K562 (cell line): ENCODE measurements around the gene ANAPC5. TPM values are rescaled to one million over a fixed set of nuclear protein-coding genes. Genes with fewer than 3 reads are reported as not detected.

ENCODE experiments used
- ADNP ChIP-seq: fragments of 200-800 bp; sonication (Bioruptor generic); IDR thresholded peaks from 2 replicates; pipeline ENCODE4 v1.6.1; 2016; ENCODE audit warnings: missing genetic modification characterization, missing compliant biosample characterization
- ARHGAP35 ChIP-seq: fragments of 450-650 bp; IDR thresholded peaks from 2 replicates; pipeline ENCODE4 v1.6.1; 2018; ENCODE audit not compliant: partially characterized antibody
- ATF7 ChIP-seq: fragments of 450-650 bp; IDR thresholded peaks from 2 replicates; pipeline ENCODE4 v1.7.1; 2014; ENCODE audit warnings: mild to moderate bottlenecking, moderate library complexity
- BMI1 ChIP-seq: fragments of 150-350 bp; IDR thresholded peaks from 2 replicates; pipeline ENCODE4 v1.6.1; 2014; ENCODE audit warnings: low read length
- DNMT1 ChIP-seq: fragments of 450-650 bp; IDR thresholded peaks from 2 replicates; pipeline ENCODE4 v1.6.1; 2016; ENCODE audit warnings: antibody characterized with exemption, mild to moderate bottlenecking
- E2F3 ChIP-seq: fragments of 250-450 bp; sonication (Bioruptor Pico); IDR thresholded peaks from 2 replicates; pipeline ENCODE4 v1.4.0; 2020; ENCODE audit warnings: mild to moderate bottlenecking
- FUS ChIP-seq: fragments of 200-400 bp; formaldehyde crosslinking; optimal IDR thresholded peaks from 2 replicates; pipeline ENCODE3; 2017; ENCODE audit warnings: low read depth, low read length
- MCM2 ChIP-seq: fragments of 450-650 bp; IDR thresholded peaks from 2 replicates; pipeline ENCODE4 v1.6.1; 2017; ENCODE audit warnings: low read depth, mild to moderate bottlenecking
- NCOA4 ChIP-seq: fragments of 450-650 bp; IDR thresholded peaks from 2 replicates; pipeline ENCODE4 v1.6.1; 2018; ENCODE audit warnings: mild to moderate bottlenecking; ENCODE audit not compliant: partially characterized antibody
- OTX1 ChIP-seq: fragments of 450-650 bp; formaldehyde crosslinking; IDR thresholded peaks from 2 replicates; pipeline ENCODE4 v1.4.0; 2022; ENCODE audit warnings: mild to moderate bottlenecking
- RBM14 ChIP-seq: fragments of 200-400 bp; formaldehyde crosslinking; IDR thresholded peaks from 2 replicates; pipeline ENCODE4 v1.6.1; 2018; ENCODE audit warnings: low read depth, mild to moderate bottlenecking, low read length, moderate library complexity, borderline replicate concordance; ENCODE audit not compliant: insufficient read depth
- SMC3 ChIP-seq: conservative IDR thresholded peaks from 2 replicates; pipeline ENCODE4 v1.6.1; 2011; ENCODE audit warnings: low read depth, low read length, improper control_type of control experiment; ENCODE audit not compliant: insufficient read depth
- SOX6 ChIP-seq: fragments of 450-650 bp; IDR thresholded peaks from 2 replicates; pipeline ENCODE4 v1.6.1; 2014; ENCODE audit warnings: mild to moderate bottlenecking
- ZNF274 ChIP-seq: IDR thresholded peaks from 2 replicates; pipeline ENCODE4 v1.6.1; 2011; ENCODE audit warnings: low read depth, mild to moderate bottlenecking, low read length, moderate library complexity, borderline replicate concordance
- ZNF696 ChIP-seq: fragments of 250-450 bp; sonication (Bioruptor Pico); conservative IDR thresholded peaks from 2 replicates; pipeline ENCODE4 v1.4.0; 2020; ENCODE audit warnings: mild to moderate bottlenecking, moderate library complexity
- ZZZ3 ChIP-seq: fragments of 450-650 bp; IDR thresholded peaks from 2 replicates; pipeline ENCODE4 v1.6.1; 2016; ENCODE audit warnings: antibody characterized with exemption, mild to moderate bottlenecking, moderate library complexity
- polyA plus RNA-seq, 8 experiments: library from polyadenylated mRNA; depleted of rRNA in 4 of 8; stranded (reverse) in 5 of 8; unstranded in 3 of 8; fragments of >200 nt; fragmentation: Nextera tagmentation in 2 of 8; fragmentation: Illumina TruSeq in 1 of 8; extraction: Ambion mirVana in 2 of 8; extraction: Trizol in 1 of 8; gene quantifications; 2 replicates each; pipeline versions ENCODE4 v1.2.1 to v1.2.3, GENCODE V29; 2011 to 2014; ENCODE audit warnings: inconsistent platforms in 1 of 8, missing spikeins in 1 of 8
- total RNA-seq, 7 experiments: library from RNA; depleted of rRNA in 6 of 7; stranded (reverse); fragments of >200 nt in 6 of 7; fragmentation: Illumina TruSeq in 2 of 7; extraction: Trizol in 2 of 7; gene quantifications; 2 replicates each; pipeline versions ENCODE4 v1.2.1 to v1.2.3, GENCODE V29; 2011 to 2021; ENCODE audit warnings: low replicate concordance in 1 of 7
- TF ChIP-seq, protein P1 (sequence below): sonication (generic); IDR thresholded peaks from 2 replicates; pipeline ENCODE4 v1.6.1; 2016
- TF ChIP-seq, protein P2 (sequence below), 2 experiments: fragments of 450-650 bp; formaldehyde crosslinking in 1 of 2; IDR thresholded peaks; 2 replicates each; pipeline versions ENCODE4 v1.4.0 to v1.6.1; 2014 to 2020; ENCODE audit warnings: mild to moderate bottlenecking in 2 of 2, borderline replicate concordance in 1 of 2, low read depth in 1 of 2
- TF ChIP-seq, protein P3 (sequence below): conservative IDR thresholded peaks from 2 replicates; pipeline ENCODE4 v1.6.1; 2011; ENCODE audit warnings: low read depth, mild to moderate bottlenecking, low read length; ENCODE audit not compliant: control insufficient read depth

The ANAPC5 gene
- total and polyA plus RNA-seq, 9 of the 15 experiments (the other 6 are each of a cell fraction or from before 2014, with no cell fraction given), result 136 to 315 (median 197) TPM

DNA sequence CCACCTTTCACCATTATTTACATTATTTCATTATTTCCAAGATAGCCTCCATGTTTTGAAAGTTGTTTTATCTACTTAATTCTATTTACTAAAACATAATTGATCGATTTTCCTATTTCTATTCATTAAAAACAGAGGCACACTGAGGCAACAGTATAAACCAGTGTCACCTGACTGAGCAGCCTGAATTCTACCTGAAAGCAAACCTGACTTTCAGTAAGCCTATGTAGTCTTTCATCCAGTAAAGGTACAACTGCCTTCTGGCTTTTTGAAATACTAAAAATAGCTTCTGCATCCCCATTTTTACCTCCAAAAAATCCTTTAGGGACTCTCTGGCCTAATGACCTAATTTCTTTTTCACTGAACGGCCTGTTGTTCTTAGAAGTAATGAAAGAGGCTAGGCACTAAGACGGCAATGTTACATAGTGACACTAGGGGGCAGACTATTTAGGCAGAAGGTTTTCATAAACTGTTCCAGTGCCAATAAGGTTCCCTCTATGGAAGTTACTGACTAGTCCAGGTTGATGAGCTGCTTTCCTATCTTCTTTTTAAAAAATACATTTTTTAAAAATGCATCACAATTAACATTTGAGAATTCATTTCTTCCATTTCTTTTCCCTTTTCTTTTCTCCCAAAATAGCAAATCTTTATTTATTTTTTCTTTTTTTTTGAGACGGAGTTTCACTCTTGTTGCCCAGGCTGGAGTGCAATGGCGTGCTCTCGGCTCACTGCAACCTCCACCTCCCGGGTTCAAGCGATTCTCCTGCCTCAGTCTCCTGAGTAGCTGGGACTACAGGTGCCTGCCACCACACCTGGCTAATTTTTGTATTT is 17.5 kb downstream of the ANAPC5 start (continued):
- TF ChIP-seq FUS (no peak), ATF7 (no peak), SMC3 (peak; percentile 61; the same call in 1 of the 2 replicates), ZZZ3 (peak; percentile 57; the same call in 1 of the 2 replicates), OTX1 (CRISPR knock-in tag) (no peak), ARHGAP35 (no peak), ZNF274 (no peak), E2F3 (CRISPR knock-in tag) (no peak), BMI1 (no peak), NCOA4 (no peak), RBM14 (no peak), SOX6 (no peak), ADNP (tag) (no peak), DNMT1 (no peak), ZNF696 (CRISPR knock-in tag) (no peak), MCM2 (no peak)
- TF ChIP-seq, protein P1, sequence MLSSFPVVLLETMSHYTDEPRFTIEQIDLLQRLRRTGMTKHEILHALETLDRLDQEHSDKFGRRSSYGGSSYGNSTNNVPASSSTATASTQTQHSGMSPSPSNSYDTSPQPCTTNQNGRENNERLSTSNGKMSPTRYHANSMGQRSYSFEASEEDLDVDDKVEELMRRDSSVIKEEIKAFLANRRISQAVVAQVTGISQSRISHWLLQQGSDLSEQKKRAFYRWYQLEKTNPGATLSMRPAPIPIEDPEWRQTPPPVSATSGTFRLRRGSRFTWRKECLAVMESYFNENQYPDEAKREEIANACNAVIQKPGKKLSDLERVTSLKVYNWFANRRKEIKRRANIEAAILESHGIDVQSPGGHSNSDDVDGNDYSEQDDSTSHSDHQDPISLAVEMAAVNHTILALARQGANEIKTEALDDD, result peak; percentile 28; the same call in 1 of the 2 replicates
- TF ChIP-seq, protein P2, sequence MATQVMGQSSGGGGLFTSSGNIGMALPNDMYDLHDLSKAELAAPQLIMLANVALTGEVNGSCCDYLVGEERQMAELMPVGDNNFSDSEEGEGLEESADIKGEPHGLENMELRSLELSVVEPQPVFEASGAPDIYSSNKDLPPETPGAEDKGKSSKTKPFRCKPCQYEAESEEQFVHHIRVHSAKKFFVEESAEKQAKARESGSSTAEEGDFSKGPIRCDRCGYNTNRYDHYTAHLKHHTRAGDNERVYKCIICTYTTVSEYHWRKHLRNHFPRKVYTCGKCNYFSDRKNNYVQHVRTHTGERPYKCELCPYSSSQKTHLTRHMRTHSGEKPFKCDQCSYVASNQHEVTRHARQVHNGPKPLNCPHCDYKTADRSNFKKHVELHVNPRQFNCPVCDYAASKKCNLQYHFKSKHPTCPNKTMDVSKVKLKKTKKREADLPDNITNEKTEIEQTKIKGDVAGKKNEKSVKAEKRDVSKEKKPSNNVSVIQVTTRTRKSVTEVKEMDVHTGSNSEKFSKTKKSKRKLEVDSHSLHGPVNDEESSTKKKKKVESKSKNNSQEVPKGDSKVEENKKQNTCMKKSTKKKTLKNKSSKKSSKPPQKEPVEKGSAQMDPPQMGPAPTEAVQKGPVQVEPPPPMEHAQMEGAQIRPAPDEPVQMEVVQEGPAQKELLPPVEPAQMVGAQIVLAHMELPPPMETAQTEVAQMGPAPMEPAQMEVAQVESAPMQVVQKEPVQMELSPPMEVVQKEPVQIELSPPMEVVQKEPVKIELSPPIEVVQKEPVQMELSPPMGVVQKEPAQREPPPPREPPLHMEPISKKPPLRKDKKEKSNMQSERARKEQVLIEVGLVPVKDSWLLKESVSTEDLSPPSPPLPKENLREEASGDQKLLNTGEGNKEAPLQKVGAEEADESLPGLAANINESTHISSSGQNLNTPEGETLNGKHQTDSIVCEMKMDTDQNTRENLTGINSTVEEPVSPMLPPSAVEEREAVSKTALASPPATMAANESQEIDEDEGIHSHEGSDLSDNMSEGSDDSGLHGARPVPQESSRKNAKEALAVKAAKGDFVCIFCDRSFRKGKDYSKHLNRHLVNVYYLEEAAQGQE (IDR thresholded peaks at IDR 0.05; ENCODE audit: borderline replicate concordance), result peak; percentile 60; the same call in 1 of the 2 replicates
- TF ChIP-seq, protein P2 (CRISPR knock-in tag; IDR thresholded peaks at IDR 0.05; ENCODE audit: low read depth), result no peak
- TF ChIP-seq, protein P3, sequence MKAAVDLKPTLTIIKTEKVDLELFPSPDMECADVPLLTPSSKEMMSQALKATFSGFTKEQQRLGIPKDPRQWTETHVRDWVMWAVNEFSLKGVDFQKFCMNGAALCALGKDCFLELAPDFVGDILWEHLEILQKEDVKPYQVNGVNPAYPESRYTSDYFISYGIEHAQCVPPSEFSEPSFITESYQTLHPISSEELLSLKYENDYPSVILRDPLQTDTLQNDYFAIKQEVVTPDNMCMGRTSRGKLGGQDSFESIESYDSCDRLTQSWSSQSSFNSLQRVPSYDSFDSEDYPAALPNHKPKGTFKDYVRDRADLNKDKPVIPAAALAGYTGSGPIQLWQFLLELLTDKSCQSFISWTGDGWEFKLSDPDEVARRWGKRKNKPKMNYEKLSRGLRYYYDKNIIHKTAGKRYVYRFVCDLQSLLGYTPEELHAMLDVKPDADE, result no peak
